ENCODE data around the gene CFL1.

CFL1 gene

GRCh38 chr11:65870706-65871681 lies 13.0 kb upstream of the CFL1 start:
- H3K4me3 Mint-ChIP-seq, result peak overlapping the region; percentile 49
- peaks cover 35% of the 10 kb centered on the region for H3K4me1 Mint-ChIP-seq
- no peak for ATAC-seq (replicated peaks; ENCODE audit: extremely low read depth, poor library complexity, severe bottlenecking)
- no peak for DNase-seq (ENCODE audit: low spot score in 2 of 2)
- peaks cover 15% of the 10 kb centered on the region for H3K36me3 Mint-ChIP-seq (ENCODE audit: insufficient read depth)
- H3K27me3 Mint-ChIP-seq, result no peaks in the 10 kb centered on the region
- H3K27ac Mint-ChIP-seq (ENCODE audit: low read depth), result no peak overlapping the region
- no peaks in the 10 kb centered on the region for H3K9me3 Mint-ChIP-seq

- H3K4me3 Mint-ChIP-seq, result no peak overlapping the region
- DNase-seq (ENCODE audit: low spot score in 2 of 2) (no peak), ATAC-seq (replicated peaks; ENCODE audit: extremely low read depth, poor library complexity, severe bottlenecking) (no peak)
- H3K4me1 Mint-ChIP-seq, result peaks cover 35% of the 10 kb centered on the region
- peaks cover 17% of the 10 kb centered on the region for H3K36me3 Mint-ChIP-seq (ENCODE audit: insufficient read depth)
- no peaks in the 10 kb centered on the region for H3K27me3 Mint-ChIP-seq
- no peak overlapping the region for H3K27ac Mint-ChIP-seq (ENCODE audit: low read depth)
- no peaks in the 10 kb centered on the region for H3K9me3 Mint-ChIP-seq
These were observed 12.3 kb upstream of the CFL1 start for GRCh38 chr11:65870307-65870658.

- Mint-ChIP-seq H3K4me1 (peaks cover 35% of the 10 kb centered on the region), H3K36me3 (ENCODE audit: insufficient read depth) (peaks cover 20% of the 10 kb centered on the region), H3K27me3 (no peaks in the 10 kb centered on the region), H3K4me3 (peak overlapping the region; percentile 16), H3K27ac (ENCODE audit: low read depth) (no peak overlapping the region), H3K9me3 (no peaks in the 10 kb centered on the region)
- ATAC-seq (replicated peaks; ENCODE audit: extremely low read depth, poor library complexity, severe bottlenecking) (no peak), DNase-seq (ENCODE audit: low spot score in 2 of 2) (no peak)
These were observed 11.8 kb upstream of the CFL1 start for GRCh38 chr11:65869643-65870306.

GRCh38 chr11:65868907-65869306 lies 10.9 kb upstream of the CFL1 start:
- no peak overlapping the region for H3K27ac Mint-ChIP-seq (ENCODE audit: low read depth)
- H3K36me3 Mint-ChIP-seq (ENCODE audit: insufficient read depth), result peaks cover 24% of the 10 kb centered on the region
- H3K27me3 Mint-ChIP-seq, result no peaks in the 10 kb centered on the region
- DNase-seq (ENCODE audit: low spot score in 2 of 2) (no peak), ATAC-seq (replicated peaks; ENCODE audit: extremely low read depth, poor library complexity, severe bottlenecking) (no peak)
- H3K4me3 Mint-ChIP-seq, result no peak overlapping the region
- peaks cover 35% of the 10 kb centered on the region for H3K4me1 Mint-ChIP-seq
- H3K9me3 Mint-ChIP-seq, result no peaks in the 10 kb centered on the region

- ATAC-seq (replicated peaks; ENCODE audit: extremely low read depth, poor library complexity, severe bottlenecking) (peak; percentile 45), DNase-seq (ENCODE audit: low spot score in 2 of 2) (no peak)
- no peak overlapping the region for H3K27ac Mint-ChIP-seq (ENCODE audit: low read depth)
- H3K4me3 Mint-ChIP-seq, result no peak overlapping the region
- peaks cover 23% of the 10 kb centered on the region for H3K36me3 Mint-ChIP-seq (ENCODE audit: insufficient read depth)
- no peaks in the 10 kb centered on the region for H3K9me3 Mint-ChIP-seq
- H3K4me1 Mint-ChIP-seq, result peaks cover 32% of the 10 kb centered on the region
- no peaks in the 10 kb centered on the region for H3K27me3 Mint-ChIP-seq
These were observed 10.2 kb upstream of the CFL1 start for GRCh38 chr11:65868076-65868667.

- Mint-ChIP-seq H3K27me3 (no peaks in the 10 kb centered on the region), H3K36me3 (ENCODE audit: insufficient read depth) (peaks cover 21% of the 10 kb centered on the region), H3K9me3 (no peaks in the 10 kb centered on the region), H3K27ac (ENCODE audit: low read depth) (no peak overlapping the region), H3K4me3 (no peak overlapping the region), H3K4me1 (peaks cover 35% of the 10 kb centered on the region)
- ATAC-seq (replicated peaks; ENCODE audit: extremely low read depth, poor library complexity, severe bottlenecking) (no peak), DNase-seq (ENCODE audit: low spot score in 2 of 2) (no peak)
These were observed 9.5 kb upstream of the CFL1 start for GRCh38 chr11:65867284-65868071.

GRCh38 chr11:65866509-65867283 lies 8.7 kb upstream of the CFL1 start:
- Mint-ChIP-seq H3K27ac (ENCODE audit: low read depth) (no peak overlapping the region), H3K36me3 (ENCODE audit: insufficient read depth) (peaks cover 26% of the 10 kb centered on the region), H3K4me1 (peaks cover 38% of the 10 kb centered on the region), H3K9me3 (no peaks in the 10 kb centered on the region), H3K4me3 (no peak overlapping the region), H3K27me3 (no peaks in the 10 kb centered on the region)
- DNase-seq (ENCODE audit: low spot score in 2 of 2) (no peak), ATAC-seq (replicated peaks; ENCODE audit: extremely low read depth, poor library complexity, severe bottlenecking) (no peak)

- Mint-ChIP-seq H3K4me3 (no peak overlapping the region), H3K27me3 (no peaks in the 10 kb centered on the region), H3K27ac (ENCODE audit: low read depth) (no peak overlapping the region), H3K4me1 (peaks cover 41% of the 10 kb centered on the region), H3K9me3 (no peaks in the 10 kb centered on the region), H3K36me3 (ENCODE audit: insufficient read depth) (peaks cover 29% of the 10 kb centered on the region)
- DNase-seq (ENCODE audit: low spot score in 2 of 2) (no peak), ATAC-seq (replicated peaks; ENCODE audit: extremely low read depth, poor library complexity, severe bottlenecking) (no peak)
These were observed 7.7 kb upstream of the CFL1 start for GRCh38 chr11:65865550-65866172.

- H3K36me3 Mint-ChIP-seq (ENCODE audit: insufficient read depth), result peaks cover 34% of the 10 kb centered on the region
- ATAC-seq (replicated peaks; ENCODE audit: extremely low read depth, poor library complexity, severe bottlenecking) (no peak), DNase-seq (ENCODE audit: low spot score in 2 of 2) (no peak)
- peaks cover 40% of the 10 kb centered on the region for H3K4me1 Mint-ChIP-seq
- no peaks in the 10 kb centered on the region for H3K27me3 Mint-ChIP-seq
- no peak overlapping the region for H3K4me3 Mint-ChIP-seq
- no peaks in the 10 kb centered on the region for H3K9me3 Mint-ChIP-seq
- H3K27ac Mint-ChIP-seq (ENCODE audit: low read depth), result no peak overlapping the region
These were observed 6.9 kb upstream of the CFL1 start for GRCh38 chr11:65864706-65865471.

- H3K4me1 Mint-ChIP-seq, result peaks cover 41% of the 10 kb centered on the region
These were observed 6.1 kb upstream of the CFL1 start for GRCh38 chr11:65863889-65864705.

More at GRCh38 chr11:65863889-65864705, 6.1 kb upstream of the CFL1 start:
- Mint-ChIP-seq H3K4me3 (no peak overlapping the region), H3K36me3 (ENCODE audit: insufficient read depth) (peaks cover 36% of the 10 kb centered on the region), H3K27me3 (no peaks in the 10 kb centered on the region), H3K27ac (ENCODE audit: low read depth) (peak overlapping the region; percentile 61), H3K9me3 (no peaks in the 10 kb centered on the region)
- ATAC-seq (replicated peaks; ENCODE audit: extremely low read depth, poor library complexity, severe bottlenecking) (no peak), DNase-seq (ENCODE audit: low spot score in 2 of 2) (no peak)
